ENCODE data around the gene POLR1A.

GRCh38 chr2:85984788-85985187 lies 120.9 kb downstream of the POLR1A start:
- no peak for TF ChIP-seq EP300 (IDR thresholded peaks at IDR 0.05)
- TF ChIP-seq POLR2A (IDR thresholded peaks at IDR 0.05) = no peak
